ENCODE results near the gene RSL1D1. TPM values are rescaled to one million over a fixed set of nuclear protein-coding genes. Genes with fewer than 3 reads are reported as not detected.
"Not testable (repeated sequence)": the region's sequence is repeated elsewhere in the genome, so short reads cannot be mapped to it uniquely, and the experiment has no call there.

The RSL1D1 gene
- total RNA-seq, 1 donor from 2014 or later = 101 TPM

DNA sequence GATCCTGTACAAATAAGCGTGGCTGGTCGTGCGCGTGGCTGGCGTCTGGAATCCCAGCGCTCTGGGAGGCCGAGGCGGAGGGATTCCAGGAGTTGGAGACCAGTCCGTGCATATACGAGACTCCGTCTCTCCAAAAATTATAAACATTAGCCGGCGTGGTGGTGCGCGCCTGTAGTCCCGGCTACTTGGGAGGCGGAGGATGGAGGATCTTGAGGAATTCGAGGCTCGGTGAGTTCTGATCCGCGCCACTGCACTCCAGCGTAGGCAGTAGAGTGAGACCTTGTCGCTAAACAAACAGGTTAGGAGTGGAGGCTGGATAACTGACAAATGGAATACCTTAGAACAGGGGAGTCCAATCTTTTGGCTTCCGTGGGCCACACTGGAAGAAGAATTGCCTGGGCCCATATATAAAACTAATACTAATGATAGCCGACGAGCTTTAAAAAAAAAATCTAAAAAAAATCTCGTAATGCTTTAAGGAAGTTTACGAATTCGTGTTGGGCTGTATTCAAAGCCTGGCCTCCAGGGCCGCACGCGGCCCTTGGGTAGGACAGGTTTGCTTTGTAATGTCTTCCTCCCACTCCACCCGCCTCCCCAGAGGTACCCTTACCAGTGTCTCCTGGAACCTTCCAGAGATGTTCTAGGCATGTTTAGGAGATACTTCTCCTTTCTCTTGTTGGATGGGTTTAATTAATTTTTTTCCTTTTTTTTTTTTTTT is 909 bp upstream of the RSL1D1 start:
- intact Hi-C loops (cut with DNase I) = no loop called here
- DNase-seq = no peak
- ATAC-seq (ENCODE audit: poor library complexity) = no peak

DNA sequence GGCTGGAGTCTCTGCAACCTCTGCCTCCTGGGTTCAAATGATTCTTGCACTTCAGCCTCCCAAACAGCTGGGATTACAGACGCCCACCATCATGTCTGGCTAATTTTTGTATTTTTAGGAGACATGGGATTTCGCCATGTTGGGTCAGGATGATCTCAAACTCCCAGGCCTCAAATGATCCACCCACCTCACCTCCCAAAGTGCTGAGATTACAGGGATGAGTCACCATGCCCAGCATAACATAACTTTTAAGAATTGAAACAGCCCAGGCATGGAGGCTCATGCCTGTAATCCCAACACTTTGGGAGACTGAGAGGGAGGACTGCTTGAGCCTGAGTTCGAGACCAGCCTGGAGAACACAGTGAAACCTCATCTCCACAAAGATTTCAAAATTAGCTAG is 2.5 kb downstream of the RSL1D1 start:
- no peak for ATAC-seq (ENCODE audit: poor library complexity)
- intact Hi-C loops (cut with DNase I) = no loop called here
- no peak for DNase-seq

DNA sequence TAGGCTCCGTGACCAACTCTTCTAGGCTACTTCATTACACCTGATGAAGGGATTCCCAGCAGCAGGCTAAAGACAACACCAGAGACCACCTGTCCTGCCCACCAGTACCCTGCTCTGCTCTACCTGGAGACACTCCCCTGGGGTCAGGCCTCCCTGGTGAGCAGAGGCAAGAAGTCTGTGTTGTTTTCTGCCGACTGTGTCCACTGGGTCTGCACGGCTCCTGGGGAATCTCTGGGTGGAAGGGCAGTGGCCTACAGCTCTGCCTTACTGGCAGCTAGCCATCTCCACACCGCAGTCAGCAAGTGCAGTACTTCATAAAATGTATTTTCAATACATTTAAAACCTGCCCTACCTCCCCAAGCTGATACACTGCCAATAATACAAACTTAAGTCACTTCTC is 6.8 kb downstream of the RSL1D1 start:
- no peak for DNase-seq
- intact Hi-C loops (cut with DNase I) = no loop called here
- no peak for ATAC-seq (ENCODE audit: poor library complexity)

DNA sequence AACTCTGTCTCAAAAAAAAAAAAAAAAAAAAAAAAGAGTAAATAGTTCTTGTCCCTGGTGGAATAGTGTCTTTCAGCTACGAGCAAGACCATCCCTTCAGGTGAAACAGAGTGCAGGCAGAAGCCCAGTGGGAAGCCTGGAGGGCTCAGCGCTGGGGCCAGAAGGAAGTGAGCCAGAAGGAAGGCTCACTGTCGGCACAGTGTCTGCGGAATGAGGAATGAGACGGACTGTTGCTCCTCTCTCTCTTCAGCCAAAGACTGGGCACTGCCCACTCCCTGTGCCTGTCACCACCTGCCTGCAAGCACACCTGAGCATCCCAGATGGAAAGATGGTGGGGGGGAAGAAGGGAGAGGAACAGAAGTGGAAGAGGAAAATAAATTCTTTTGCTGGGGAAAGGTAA is 7.5 kb downstream of the RSL1D1 start:
- ATAC-seq (ENCODE audit: poor library complexity) (no peak), DNase-seq (no peak)
- intact Hi-C loops (cut with DNase I) = no loop called here

DNA sequence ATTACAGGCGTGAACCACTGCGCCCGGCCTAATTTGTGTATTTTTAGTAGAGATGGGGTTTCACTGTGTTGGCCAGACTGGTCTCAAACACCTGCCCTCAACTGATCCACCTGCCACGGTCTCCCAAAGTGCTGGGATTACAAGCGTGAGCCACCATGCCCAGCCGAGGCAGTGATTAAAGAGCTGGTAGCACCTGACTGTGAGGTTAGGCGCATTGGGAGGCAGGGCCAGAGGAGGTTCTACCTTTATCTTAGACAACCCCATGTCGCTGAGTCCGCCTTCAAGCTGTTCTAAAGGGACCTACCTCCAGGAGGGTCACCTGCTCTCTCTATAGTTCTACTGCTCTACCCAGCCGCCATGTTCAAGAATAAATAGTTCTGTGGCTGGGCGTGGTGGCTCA is 8.1 kb downstream of the RSL1D1 start:
- ATAC-seq (ENCODE audit: poor library complexity) (no peak), DNase-seq (no peak)
- intact Hi-C loops (cut with DNase I) = no loop called here

DNA sequence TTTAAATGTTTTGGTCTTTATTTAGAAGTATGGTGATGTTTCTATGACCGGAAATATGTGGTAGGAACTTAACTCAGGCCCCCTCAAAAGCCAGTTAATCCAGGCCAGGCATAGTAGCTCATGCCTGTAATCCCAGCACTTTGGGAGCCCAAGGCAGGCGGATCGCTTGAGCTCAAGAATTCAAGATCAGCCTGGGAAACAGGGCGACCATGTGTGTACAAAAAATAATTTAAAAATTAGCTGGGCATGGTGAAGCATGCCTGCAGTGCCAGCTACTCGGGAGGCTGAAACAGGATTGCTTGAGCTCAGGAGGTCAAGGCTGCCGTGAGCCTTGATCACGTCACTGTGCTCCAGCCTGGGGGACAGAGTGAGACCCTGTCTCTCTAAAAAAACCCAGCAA is 10.3 kb downstream of the RSL1D1 start:
- DNase-seq = no peak
- intact Hi-C loops (cut with DNase I) = no loop called here

DNA sequence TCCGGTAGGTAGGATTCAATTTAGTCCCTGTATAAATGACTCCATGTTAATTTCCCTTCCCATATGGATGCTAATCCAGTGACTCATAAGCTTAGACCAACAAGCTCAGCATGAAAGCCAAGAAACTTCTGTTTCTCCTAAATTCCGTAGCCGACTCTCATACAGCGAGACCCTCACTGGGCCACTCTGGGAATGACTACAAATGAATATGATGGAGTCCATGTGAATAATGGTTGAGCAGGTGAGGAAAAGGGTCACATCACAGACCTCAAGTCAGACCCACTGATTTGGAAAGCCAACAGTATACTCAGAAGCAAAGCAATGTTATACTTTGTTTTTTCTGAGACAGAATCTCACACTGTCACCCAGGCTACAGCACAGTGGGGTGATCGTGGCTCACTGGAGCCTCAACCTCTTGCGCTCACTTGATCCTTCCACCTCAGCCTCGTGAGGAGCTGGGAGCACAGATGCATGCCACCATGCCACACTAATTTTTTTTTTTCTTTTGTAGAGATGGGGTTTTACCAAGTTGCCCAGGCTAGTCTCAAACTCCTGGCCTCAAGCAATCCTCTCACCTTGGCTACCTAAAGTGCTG is 14.6 kb downstream of the RSL1D1 start:
- intact Hi-C loops (cut with DNase I) = no loop called here
- DNase-seq = no peak
- ATAC-seq (ENCODE audit: poor library complexity) = no peak

More for the DNA sequence above, 10.3 kb downstream of the RSL1D1 start:
- ATAC-seq (ENCODE audit: poor library complexity) = no peak

DNA sequence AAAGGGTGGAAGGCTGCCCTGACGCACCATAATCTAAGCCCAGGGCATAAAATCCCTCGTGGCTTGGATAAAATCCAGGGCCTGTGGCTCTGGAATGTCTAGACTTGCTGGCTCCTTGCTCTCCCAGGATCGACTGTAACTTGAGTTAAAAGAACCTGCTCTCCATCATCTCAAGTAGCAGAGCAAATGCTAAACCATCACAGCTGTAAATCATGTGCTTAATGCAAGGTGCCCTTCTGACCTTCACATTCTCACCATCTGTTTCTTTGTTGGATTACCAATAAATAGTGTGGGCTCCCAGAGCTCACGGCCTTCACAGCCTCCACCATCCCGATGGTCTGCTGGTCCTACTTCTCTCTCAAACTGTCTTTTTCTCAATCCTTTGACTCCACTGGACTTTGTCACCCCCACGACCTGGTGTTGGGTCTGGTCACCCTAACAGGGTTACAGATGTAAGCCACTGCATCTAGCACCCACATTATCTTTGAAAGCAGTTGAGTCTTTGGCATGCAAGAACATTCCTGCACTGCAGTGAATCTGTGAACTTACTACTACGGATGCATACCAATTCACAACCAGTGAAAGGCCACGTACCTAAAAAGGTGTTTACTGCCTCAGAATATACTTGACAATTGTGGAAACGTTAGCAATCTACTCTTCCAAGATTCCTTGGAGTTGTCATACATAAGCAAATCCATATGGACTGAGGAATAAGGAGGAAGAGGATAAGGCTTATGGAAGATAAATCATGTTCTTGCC is 15.3 kb downstream of the RSL1D1 start:
- DNase-seq = no peak
- no peak for ATAC-seq (ENCODE audit: poor library complexity)
- intact Hi-C loops (cut with DNase I) = no loop called here

DNA sequence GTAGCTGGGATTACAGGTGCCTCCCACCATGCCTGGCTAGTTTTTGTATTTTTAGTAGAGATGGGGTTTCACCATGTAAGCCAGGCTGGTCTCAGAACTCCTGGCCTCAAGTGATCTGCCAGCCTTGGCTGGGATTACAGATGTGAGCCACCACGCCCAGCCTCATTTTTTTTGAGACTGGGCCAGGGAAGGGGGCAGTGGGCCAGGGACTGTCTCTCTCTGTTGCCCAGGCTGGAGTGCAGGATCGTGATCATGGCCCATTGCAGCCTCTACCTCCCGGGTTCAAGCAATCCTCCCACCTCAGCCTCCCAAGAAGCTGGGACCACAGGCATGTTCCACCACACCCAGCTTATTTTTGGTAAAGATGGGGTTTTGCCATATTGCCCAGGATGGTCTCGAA is 16.0 kb downstream of the RSL1D1 start:
- intact Hi-C loops (cut with DNase I) = no loop called here
- DNase-seq (no peak), ATAC-seq (ENCODE audit: poor library complexity) (no peak)

DNA sequence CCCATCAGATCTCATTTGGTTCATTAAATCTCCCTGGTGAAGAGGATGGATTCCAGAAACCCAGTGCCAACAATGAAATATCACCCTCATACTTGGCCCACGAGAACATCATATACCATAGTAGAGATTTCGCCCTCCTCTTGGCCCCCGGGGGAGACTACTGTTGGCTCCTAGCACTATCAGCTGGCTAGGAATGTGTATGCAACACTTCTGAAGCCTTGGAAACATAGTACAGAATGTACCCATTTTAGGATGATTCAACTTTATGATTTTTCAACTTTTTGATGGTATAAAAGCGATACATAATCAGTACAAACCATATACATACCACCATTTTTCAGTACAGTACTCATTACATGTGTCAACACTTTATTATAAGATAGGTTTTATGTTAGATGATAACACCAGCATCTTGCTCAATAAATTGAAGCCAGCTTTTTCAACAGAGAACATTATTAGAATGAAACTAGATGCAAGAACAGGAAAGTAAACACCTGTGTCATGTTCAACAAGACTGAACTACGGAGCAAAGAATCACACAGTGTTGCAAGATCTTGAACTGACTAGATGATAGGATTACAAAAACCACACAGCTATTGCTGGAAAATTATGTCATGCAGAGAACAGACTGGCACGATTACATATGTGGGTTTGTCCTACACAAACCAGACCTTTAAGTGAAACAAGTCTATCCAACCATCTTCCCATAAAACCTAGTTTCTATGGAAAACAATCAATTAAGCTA is 17.2 kb downstream of the RSL1D1 start:
- ATAC-seq (ENCODE audit: poor library complexity) (no peak), DNase-seq (no peak)
- intact Hi-C loops (cut with DNase I) = no loop called here

DNA sequence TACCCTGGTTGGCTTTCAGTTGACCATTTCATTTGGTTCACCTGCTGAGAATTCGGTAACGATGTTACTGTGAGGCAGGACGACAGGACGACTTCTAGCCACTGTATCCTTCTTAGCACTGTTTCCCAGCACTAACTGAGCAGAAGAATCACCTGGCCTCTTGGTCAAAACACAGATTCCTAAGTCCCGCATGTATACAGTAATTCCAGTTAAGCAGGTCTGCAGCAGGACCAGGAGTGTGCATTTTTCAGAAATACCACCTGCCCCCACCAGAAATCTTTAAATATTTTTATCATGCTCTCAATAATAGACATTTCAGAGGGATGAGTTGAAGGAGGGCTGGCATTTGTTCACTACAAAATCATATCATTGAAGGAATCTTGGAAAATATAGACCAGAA is 22.6 kb downstream of the RSL1D1 start:
- ATAC-seq (ENCODE audit: poor library complexity) (no peak), DNase-seq (no peak)
- intact Hi-C loops (cut with DNase I) = no loop called here

DNA sequence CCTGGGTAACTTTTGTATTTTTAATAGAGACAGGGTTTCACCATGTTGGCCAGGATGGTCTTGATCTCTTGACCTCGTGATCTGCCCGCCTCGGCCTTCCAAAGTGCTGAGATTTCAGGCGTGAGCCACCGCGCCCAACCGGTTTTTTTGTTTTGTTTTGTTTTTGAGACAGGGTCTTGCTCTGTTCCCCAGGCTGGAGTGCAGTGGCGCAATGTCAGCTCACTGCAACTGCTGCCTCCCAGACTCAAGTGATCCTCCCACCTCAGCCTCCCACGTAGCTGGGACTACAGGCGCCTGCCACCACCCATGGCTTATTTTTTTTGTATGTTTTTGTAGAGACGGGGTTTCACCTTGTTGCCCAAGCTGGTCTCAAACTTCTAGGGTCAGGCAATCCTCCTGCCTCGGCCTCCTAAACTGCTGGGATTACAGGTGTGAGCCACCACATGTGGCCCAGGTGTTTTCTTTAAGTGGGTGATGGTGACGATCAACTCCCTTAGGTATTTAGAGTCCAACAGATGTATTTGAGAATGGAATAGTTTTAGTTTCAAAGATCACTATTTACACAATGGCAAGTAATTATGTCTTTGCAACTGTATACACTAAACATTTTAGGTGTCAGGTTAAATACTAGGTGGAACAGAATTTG is 25.7 kb downstream of the RSL1D1 start:
- ATAC-seq (ENCODE audit: poor library complexity); intact Hi-C loops (cut with DNase I); DNase-seq: not testable (repeated sequence)

DNA sequence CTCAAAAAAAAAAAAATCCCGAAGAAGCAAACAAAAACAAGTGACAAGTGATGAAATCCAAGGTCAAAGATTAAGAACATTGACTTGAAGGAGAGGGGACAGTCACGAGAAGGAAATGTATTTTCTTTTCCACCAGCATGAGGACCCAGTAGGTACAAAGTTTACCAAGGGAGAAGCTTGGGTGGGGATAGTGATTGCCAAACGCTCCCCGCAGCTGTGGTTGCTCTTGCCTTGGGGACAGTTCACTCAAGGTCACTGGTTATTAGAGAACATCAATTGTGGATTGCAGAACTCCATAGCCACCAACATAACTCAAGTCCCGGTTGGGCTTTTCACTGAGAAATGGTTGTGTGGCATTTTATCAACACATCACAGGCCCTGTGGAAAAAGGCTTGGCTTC is 27.0 kb downstream of the RSL1D1 start:
- peak; percentile 71 for DNase-seq
- peak; percentile 93 for ATAC-seq (ENCODE audit: poor library complexity)
- intact Hi-C loops (cut with DNase I) = no loop called here

DNA sequence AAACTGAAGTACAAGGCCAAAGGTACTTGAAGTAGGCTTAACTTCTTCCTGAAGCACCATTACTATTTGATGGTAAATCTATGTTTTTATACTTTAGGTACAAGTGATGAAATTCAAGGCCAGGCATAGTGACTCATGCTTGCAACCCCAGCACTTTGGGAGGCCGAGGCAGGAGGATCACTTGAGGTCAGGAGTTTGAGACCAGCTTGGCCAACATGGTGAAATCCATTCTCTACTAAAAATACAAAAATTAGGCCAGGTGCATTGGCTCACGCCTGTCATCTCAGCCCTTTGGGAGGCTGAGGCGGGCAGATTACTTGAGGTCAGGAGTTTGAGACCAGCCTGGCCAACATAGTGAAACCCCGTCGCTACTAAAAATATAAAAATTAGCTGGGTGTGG is 27.7 kb downstream of the RSL1D1 start:
- ATAC-seq (ENCODE audit: poor library complexity); intact Hi-C loops (cut with DNase I); DNase-seq: not testable (repeated sequence)

DNA sequence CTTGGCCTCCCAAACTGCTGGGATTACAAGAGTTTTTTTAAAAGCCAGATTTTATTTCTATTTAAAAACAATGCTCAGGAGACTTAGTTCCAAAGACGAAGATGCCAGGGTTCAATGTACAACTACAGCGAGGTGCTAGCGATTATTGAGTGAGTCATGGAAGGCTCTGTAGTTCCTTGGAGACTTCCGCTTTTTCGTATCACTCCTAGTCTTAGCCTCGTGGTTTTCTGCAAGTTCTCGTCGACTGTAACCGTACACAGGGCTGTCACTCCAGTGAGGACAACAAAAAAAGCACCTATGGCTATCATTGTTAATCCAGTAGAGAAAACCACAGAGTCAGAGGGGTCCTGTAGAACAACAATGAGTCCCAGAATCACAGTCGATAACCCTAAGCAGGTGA is 31.5 kb downstream of the RSL1D1 start:
- no peak for DNase-seq
- peak; percentile 25 for ATAC-seq (ENCODE audit: poor library complexity)
- intact Hi-C loops (cut with DNase I) = loop anchor here (10.0 kb wide), 1 partner anchor 425 kb away; no protein-coding TSS in a partner anchor

DNA sequence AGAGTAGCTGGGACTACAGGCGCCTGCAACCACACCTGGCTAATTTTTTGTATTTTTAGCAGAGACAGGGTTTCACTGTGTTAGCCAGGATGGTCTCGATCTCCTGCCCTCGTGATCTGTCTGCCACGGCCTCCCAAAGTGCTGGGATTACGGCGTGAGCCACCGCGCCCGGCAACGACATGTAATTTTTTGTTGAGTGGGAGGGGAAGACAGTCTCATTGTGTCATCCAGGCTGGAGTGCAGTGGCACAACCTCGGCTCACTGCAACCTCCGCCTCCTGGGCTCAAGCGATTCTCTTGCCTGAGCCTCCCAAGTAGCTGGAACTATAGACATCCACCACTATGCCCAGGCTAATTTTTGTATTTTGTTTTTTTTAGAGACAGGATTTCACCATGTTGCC is 32.4 kb downstream of the RSL1D1 start:
- intact Hi-C loops (cut with DNase I) = loop anchor here (10.0 kb wide), 1 partner anchor 424 kb away; no protein-coding TSS in a partner anchor
- not testable (repeated sequence) for ATAC-seq (ENCODE audit: poor library complexity); DNase-seq

DNA sequence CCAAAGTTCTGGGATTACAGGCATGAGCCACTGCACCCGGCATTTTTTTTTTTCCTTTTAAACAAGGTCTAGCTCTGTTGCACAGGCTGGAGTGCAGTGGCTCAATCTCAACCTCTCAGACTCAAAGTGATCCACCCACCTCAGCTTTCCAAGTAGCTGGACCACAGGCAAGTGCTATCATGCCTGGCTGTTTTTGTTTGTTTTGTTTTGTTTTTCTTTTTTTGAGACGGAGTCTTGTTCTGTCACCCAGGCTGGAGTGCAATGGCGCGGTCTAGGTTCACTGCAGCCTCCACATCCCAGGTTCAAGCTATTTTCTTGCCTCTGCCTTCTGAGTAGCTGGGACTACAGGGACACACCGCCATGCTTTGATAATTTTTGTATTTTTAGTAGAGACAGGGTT is 35.2 kb downstream of the RSL1D1 start:
- intact Hi-C loops (cut with DNase I) = loop anchor here (10.0 kb wide), 1 partner anchor 421 kb away; no protein-coding TSS in a partner anchor
- DNase-seq = no peak
- ATAC-seq (ENCODE audit: poor library complexity) = no peak

DNA sequence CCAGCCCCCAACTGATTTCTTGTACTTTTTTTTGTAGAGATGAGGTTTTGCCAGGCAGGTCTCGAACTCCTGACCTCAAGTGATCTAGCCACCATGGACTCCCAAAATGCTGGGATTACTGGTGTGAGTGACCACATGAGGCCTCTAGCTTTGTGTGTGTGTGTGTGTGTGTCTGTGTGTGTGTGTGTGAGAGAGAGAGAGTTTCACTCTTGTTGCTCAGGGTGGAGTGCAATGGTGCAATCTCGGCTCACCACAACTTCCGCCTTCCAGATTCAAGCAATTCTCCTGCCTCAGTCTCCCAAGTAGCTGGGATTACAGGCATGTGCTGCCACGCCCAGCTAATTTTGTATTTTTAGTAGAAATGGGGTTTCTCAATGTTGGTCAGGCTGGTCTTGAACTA is 36.5 kb downstream of the RSL1D1 start:
- intact Hi-C loops (cut with DNase I) = loop anchor here (10.0 kb wide), 1 partner anchor 420 kb away; no protein-coding TSS in a partner anchor
- peak; percentile 57 for ATAC-seq (ENCODE audit: poor library complexity)

DNA sequence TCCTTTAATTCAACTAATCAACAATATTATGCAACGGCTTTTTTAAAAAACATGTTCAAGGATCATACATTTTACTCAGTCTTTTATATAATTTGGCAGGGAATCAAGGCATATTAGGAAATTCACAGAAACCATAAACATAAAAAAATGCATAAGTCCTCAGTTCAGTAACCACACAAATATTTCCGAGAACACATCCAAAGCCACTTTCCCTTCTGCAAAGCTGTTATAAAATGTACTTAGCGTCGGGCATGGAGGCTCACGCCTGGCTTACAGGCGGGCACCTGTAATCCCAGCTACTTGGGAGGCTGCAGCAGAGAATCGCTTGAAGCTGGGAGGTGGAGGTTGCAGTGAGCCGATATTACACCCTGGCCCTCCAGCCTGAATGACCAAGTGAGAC is 44.6 kb downstream of the RSL1D1 start:
- no peak for ATAC-seq (ENCODE audit: poor library complexity)
- DNase-seq = no peak
- intact Hi-C loops (cut with DNase I) = no loop called here

More for the DNA sequence above, 36.5 kb downstream of the RSL1D1 start:
- DNase-seq = peak; percentile 60

Measured in Right ventricle myocardium superior (tissue), 1 donor.